MV-4-11 (cell line): ENCODE data around the gene INHBA.

Experiments used
- DNase-seq: peaks from one replicate; lab custom pipeline; 2025; lab: John Stamatoyannopoulos, UW

The INHBA gene

GRCh38 chr7:41688906-41689305 lies 14.0 kb downstream of the INHBA start:
- no peak for DNase-seq

- no peak for DNase-seq
Measured at GRCh38 chr7:41688012-41688625, 14.8 kb downstream of the INHBA start.

GRCh38 chr7:41685684-41686083 lies 17.2 kb downstream of the INHBA start:
- DNase-seq: peak; percentile 34

- no peak for DNase-seq
Measured at GRCh38 chr7:41682422-41682821, 20.5 kb downstream of the INHBA start.

- DNase-seq: no peak
Measured at GRCh38 chr7:41679566-41679965, 23.3 kb downstream of the INHBA start.

GRCh38 chr7:41674505-41675023 lies 28.3 kb downstream of the INHBA start:
- DNase-seq: no peak

- DNase-seq: no peak
Measured at GRCh38 chr7:41661596-41661995, 41.3 kb downstream of the INHBA start.

- no peak for DNase-seq
Measured at GRCh38 chr7:41659539-41659938, 43.4 kb downstream of the INHBA start.

GRCh38 chr7:41656366-41656765 lies 46.5 kb downstream of the INHBA start:
- no peak for DNase-seq

GRCh38 chr7:41655426-41655825 lies 47.5 kb downstream of the INHBA start:
- no peak for DNase-seq

- DNase-seq: no peak
Measured at GRCh38 chr7:41652267-41652666, 50.6 kb downstream of the INHBA start.

- DNase-seq: no peak
Measured at GRCh38 chr7:41648501-41648900, 54.4 kb downstream of the INHBA start.

- DNase-seq: no peak
Measured at GRCh38 chr7:41643616-41644015, 59.3 kb downstream of the INHBA start.

- no peak for DNase-seq
Measured at GRCh38 chr7:41641665-41642014, 61.2 kb downstream of the INHBA start.

- no peak for DNase-seq
Measured at GRCh38 chr7:41641011-41641664, 61.8 kb downstream of the INHBA start.

GRCh38 chr7:41640487-41640886 lies 62.4 kb downstream of the INHBA start:
- DNase-seq: no peak

GRCh38 chr7:41637049-41637448 lies 65.8 kb downstream of the INHBA start:
- DNase-seq: no peak
